Hepatocyte (in vitro differentiated cells): ENCODE measurements around the gene MATR3. TPM values are rescaled to one million over a fixed set of nuclear protein-coding genes. Genes with fewer than 3 reads are reported as not detected.

ENCODE experiments used
- DNase-seq: peaks from one replicate; pipeline ENCODE4 v3.0.0-alpha.2; 2016; ENCODE audit warnings: low spot score
- H2AFZ ChIP-seq: fragments of 200-600 bp; sonication (generic); 2 replicates; pipeline ENCODE4 v1.6.0; 2016; ENCODE audit warnings: antibody characterized with exemption, mild to moderate bottlenecking
- H3K27ac ChIP-seq: fragments of 200-600 bp; sonication (generic); 2 replicates; pipeline ENCODE4 v1.5.1; 2016; ENCODE audit warnings: mild to moderate bottlenecking
- H3K27me3 ChIP-seq: fragments of 200-600 bp; sonication (generic); 2 replicates; pipeline ENCODE4 v1.6.1; 2016
- H3K36me3 ChIP-seq: fragments of 200-600 bp; sonication (generic); replicated peaks from 2 replicates; pipeline ENCODE4 v1.5.1; 2016; ENCODE audit warnings: low read depth; ENCODE audit not compliant: insufficient read depth
- H3K4me1 ChIP-seq: fragments of 200-600 bp; sonication (generic); 2 replicates; pipeline ENCODE4 v1.5.1; 2016; ENCODE audit warnings: mild to moderate bottlenecking, moderate library complexity; ENCODE audit not compliant: insufficient read depth
- H3K4me2 ChIP-seq: fragments of 200-600 bp; sonication (generic); 2 replicates; pipeline ENCODE4 v1.6.0; 2016
- H3K4me3 ChIP-seq: fragments of 200-600 bp; sonication (generic); 2 replicates; pipeline ENCODE4 v1.5.1; 2016; ENCODE audit warnings: mild to moderate bottlenecking
- H3K79me2 ChIP-seq: fragments of 200-600 bp; sonication (generic); 2 replicates; pipeline ENCODE4 v1.6.0; 2017; ENCODE audit warnings: mild to moderate bottlenecking
- H3K9me2 ChIP-seq: fragments of 200-600 bp; sonication (generic); replicated peaks from 2 replicates; pipeline ENCODE4 v1.6.0; 2017; ENCODE audit warnings: mild to moderate bottlenecking; ENCODE audit not compliant: insufficient read depth
- H3K9me3 ChIP-seq: fragments of 200-600 bp; sonication (generic); 2 replicates; pipeline ENCODE4 v1.5.1; 2016; ENCODE audit warnings: low read depth, mild to moderate bottlenecking
- H4K20me1 ChIP-seq: fragments of 200-600 bp; sonication (generic); 2 replicates; pipeline ENCODE4 v1.6.0; 2016; ENCODE audit warnings: mild to moderate bottlenecking; ENCODE audit not compliant: insufficient read depth, poor library complexity, severe bottlenecking
- EZH2 ChIP-seq: fragments of 200-600 bp; sonication (generic); IDR thresholded peaks from 2 replicates; pipeline ENCODE4 v1.6.1; 2016; ENCODE audit warnings: antibody characterized with exemption, mild to moderate bottlenecking, borderline replicate concordance
- EZH2phosphoT487 ChIP-seq: fragments of 200-600 bp; sonication (generic); IDR thresholded peaks from one replicate; pipeline ENCODE4 v1.6.1; 2018; ENCODE audit warnings: antibody characterized with exemption, mild to moderate bottlenecking, low read depth, moderate library complexity; ENCODE audit not compliant: unreplicated experiment, severe bottlenecking
- WGBS: methylation state at CpG from one replicate; pipeline ENCODE4 v1.1.6; 2016; ENCODE audit warnings: low lambda C conversion rate; ENCODE audit errors: missing lambda C conversion rate; 5-methylcytosine and 5-hydroxymethylcytosine counted together
- polyA plus RNA-seq: library from polyadenylated mRNA; unstranded; fragments of >200 nt; fragmentation: Nextera tagmentation; extraction: Ambion mirVana; gene quantifications from 2 replicates; pipeline ENCODE4 v1.2.1, GENCODE V29; 2016
- total RNA-seq: library from RNA; depleted of rRNA; stranded (reverse); fragments of >200 nt; gene quantifications from 2 replicates; pipeline ENCODE4 v1.2.3, GENCODE V29; 2014
- TF ChIP-seq, protein P1 (sequence below): fragments of 200-600 bp; sonication (generic); IDR thresholded peaks from 2 replicates; pipeline ENCODE4 v1.5.1; 2016; ENCODE audit warnings: antibody characterized with exemption, mild to moderate bottlenecking; ENCODE audit not compliant: poor library complexity

The MATR3 gene
- total and polyA plus RNA-seq, 2 experiments from 2014 or later, result 183 to 355 TPM

DNA sequence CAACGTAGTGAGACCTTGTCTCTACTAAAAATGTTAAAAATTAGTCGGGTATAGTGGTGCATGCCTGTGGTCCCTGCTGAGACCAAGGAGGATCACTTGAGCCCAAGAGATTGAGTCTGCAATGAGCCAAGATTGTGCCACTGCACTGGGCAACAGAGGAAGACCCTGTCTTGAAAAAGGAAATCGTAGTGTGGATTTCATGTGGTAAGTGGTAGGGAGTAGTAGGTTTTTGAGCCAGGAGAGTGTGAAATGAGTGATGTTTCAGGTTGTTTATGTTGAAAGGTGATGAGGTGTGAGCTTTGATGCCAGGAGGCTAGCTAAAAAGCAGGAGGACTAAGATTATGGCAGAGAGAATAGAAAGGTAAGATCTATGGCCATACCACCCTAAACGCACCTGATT is 5.9 kb downstream of the MATR3 start:
- Histone ChIP-seq H2AFZ (no peak overlapping the region), H3K4me3 (no peak overlapping the region), H3K36me3 (no peaks in the 10 kb centered on the region), H3K9me2 (no peaks in the 10 kb centered on the region), H3K27ac (no peak overlapping the region), H3K4me1 (peaks cover 35% of the 10 kb centered on the region), H4K20me1 (peaks cover 99% of the 10 kb centered on the region), H3K79me2 (peaks cover 100% of the 10 kb centered on the region), H3K9me3 (no peaks in the 10 kb centered on the region), H3K27me3 (no peaks in the 10 kb centered on the region), H3K4me2 (no peak overlapping the region)
- TF ChIP-seq, protein P1, sequence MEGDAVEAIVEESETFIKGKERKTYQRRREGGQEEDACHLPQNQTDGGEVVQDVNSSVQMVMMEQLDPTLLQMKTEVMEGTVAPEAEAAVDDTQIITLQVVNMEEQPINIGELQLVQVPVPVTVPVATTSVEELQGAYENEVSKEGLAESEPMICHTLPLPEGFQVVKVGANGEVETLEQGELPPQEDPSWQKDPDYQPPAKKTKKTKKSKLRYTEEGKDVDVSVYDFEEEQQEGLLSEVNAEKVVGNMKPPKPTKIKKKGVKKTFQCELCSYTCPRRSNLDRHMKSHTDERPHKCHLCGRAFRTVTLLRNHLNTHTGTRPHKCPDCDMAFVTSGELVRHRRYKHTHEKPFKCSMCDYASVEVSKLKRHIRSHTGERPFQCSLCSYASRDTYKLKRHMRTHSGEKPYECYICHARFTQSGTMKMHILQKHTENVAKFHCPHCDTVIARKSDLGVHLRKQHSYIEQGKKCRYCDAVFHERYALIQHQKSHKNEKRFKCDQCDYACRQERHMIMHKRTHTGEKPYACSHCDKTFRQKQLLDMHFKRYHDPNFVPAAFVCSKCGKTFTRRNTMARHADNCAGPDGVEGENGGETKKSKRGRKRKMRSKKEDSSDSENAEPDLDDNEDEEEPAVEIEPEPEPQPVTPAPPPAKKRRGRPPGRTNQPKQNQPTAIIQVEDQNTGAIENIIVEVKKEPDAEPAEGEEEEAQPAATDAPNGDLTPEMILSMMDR, result no peak
- no peak for TF ChIP-seq EZH2phosphoT487
- no peak for TF ChIP-seq EZH2
- WGBS, result 82% methylated on average over 4 of the region's 4 CpGs
- no peak for DNase-seq

GRCh38 chr5:139301808-139302499 is 8.4 kb downstream of the MATR3 start:
- H3K4me2 ChIP-seq, result no peak overlapping the region
- TF ChIP-seq, protein P1, result no peak
- TF ChIP-seq EZH2 (no peak), EZH2phosphoT487 (no peak)
- H3K4me3 ChIP-seq, result no peak overlapping the region
- WGBS, result 63% methylated on average over 7 of the region's 7 CpGs
- peaks cover 100% of the 10 kb centered on the region for H4K20me1 ChIP-seq
- no peaks in the 10 kb centered on the region for H3K36me3 ChIP-seq
- H3K79me2 ChIP-seq, result peaks cover 100% of the 10 kb centered on the region
- no peaks in the 10 kb centered on the region for H3K9me2 ChIP-seq
- H3K27me3 ChIP-seq, result no peaks in the 10 kb centered on the region
- no peak overlapping the region for H2AFZ ChIP-seq
- peaks cover 43% of the 10 kb centered on the region for H3K4me1 ChIP-seq
- no peak for DNase-seq
- no peaks in the 10 kb centered on the region for H3K9me3 ChIP-seq
- peak overlapping the region; percentile 14 for H3K27ac ChIP-seq

DNA sequence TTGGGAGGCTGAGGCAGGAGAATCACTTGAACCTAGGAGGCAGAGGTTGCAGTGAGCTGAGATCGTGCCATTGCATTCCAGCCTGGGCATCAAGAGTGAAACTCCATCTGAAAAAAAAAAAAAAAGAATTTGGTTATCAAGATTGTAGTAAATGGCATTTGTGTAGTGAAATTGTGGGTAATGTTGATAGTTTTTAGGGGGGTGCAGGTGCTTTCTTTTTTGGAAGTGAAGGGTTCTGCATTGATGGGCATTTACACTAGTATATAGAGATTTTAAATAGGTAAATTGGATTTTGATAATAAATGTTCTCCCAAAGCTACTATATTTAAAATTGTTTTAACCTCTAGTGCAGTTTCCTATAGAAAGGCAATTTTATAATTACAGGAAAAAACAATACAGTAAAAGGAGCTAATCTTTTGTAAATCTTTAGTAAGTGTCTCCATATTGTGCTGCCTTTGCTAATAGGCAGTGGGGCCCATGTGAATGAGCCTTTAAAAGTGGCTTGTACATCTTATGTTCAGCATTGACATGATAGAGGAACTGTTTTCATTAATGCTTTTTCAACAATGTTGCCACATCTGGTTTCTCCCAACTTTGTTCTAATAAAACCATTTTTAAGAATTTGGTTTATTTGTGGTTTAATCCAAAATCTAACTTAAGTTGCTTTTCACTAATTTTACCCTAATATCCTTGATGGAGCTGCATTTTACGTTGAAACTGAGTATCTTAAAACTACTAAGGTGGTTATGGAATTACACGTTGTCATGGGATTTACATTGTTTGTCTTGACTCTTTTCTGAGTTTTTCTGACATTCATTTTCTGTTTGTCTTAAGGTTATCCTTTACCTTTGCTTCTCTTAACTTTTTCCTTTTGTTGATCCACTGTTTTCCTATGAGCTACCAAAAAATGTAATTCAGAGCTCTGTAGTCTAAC is 11.1 kb downstream of the MATR3 start:
- DNase-seq, result no peak
- peaks cover 34% of the 10 kb centered on the region for H3K4me1 ChIP-seq
- no peak overlapping the region for H3K27ac ChIP-seq
- TF ChIP-seq, protein P1, result no peak
- TF ChIP-seq EZH2phosphoT487 (no peak), EZH2 (no peak)
- H3K4me2 ChIP-seq, result peak overlapping the region; percentile 51
- peaks cover 100% of the 10 kb centered on the region for H3K79me2 ChIP-seq
- H3K36me3 ChIP-seq, result no peaks in the 10 kb centered on the region
- peaks cover 100% of the 10 kb centered on the region for H4K20me1 ChIP-seq
- H3K4me3 ChIP-seq, result no peak overlapping the region
- whole genome bisulfite sequencing, result 55% methylated on average over 3 of the region's 3 CpGs
- H3K9me2 ChIP-seq, result no peaks in the 10 kb centered on the region
- H3K27me3 ChIP-seq, result no peaks in the 10 kb centered on the region
- H2AFZ ChIP-seq, result no peak overlapping the region
- no peaks in the 10 kb centered on the region for H3K9me3 ChIP-seq
